Dedifferentiated amniotic fluid mesenchymal stem cell (primary cell): ENCODE measurements around the gene FIBCD1.
"Not testable (repeated sequence)": the region's sequence is repeated elsewhere in the genome, so short reads cannot be mapped to it uniquely, and the experiment has no call there.

Experiments used
- DNase-seq: peaks from one replicate; pipeline ENCODE4 v3.0.0-alpha.2; 2016; ENCODE audit errors: extremely low spot score

Gene FIBCD1

DNA sequence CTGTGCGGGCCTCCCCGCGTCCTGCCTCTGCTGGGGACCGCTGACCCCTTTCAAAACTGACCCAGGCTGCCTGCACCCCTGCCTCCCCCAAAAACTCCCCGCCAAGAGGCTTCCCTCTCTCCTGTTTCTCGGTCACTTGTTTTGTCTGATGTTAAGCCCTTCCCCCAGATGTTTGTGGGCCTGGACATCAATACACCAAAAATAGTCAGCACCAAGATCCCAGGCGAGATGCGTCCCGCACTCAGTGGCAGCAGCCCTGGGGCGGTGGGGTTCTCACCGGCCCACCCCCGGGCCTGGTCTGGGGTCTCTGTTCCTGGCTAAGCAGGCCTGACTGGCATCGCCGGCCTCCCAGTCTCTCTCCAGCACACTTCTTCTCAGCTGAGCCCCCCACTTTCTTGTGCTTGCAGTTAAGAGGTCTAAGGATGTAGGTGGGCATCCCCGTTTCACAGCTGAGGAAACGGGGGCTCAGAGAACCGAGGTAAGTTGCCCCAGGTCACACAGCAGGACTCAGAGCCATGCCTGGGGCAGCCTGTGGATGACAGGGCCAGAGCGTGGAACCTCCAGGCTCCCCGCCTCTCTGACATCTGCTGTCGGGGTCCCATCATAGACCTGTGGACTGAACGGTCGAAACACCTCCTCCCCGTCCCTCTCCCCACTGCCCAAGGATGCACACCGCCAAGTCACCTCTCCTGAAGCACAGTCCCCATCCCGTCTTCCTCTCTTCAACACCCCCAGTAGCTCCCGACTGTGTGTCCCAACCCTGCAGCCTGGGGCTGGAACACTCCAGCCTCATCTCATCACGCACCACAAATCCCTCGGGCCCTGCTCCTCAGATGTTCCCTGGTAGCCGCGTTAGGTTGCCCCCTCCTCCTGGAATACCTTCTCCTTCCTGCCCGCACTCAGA lies 16.8 kb downstream of the FIBCD1 start:
- no peak for DNase-seq

GRCh38 chr9:130921300-130921988 lies 17.6 kb downstream of the FIBCD1 start:
- DNase-seq = no peak

DNA sequence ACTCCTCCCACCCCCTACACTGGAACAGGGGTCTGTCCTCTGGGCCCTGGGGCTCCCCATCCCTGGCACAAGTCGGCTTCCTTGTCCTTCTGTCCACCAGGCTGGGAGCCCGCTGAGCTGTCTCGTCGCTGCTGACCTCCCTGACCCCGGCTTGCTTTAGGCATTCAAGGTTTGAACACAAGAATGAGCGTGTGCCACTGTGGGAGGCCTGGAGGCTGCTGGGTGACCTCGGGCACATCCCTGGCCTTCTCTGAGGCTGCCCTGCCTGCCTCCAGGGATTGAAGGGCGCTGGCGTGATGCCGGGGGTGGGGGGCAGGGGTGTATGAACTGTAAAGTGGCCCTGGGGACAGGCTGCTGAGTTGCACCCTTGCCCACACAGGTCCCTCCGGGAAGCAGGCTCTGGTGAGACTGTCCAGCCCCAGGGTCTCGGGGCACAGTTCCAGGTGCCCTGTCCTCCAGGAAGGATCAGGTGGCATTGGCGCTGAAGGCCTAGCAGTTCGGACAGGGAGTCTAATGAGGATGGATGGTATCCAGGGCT lies 18.2 kb downstream of the FIBCD1 start:
- DNase-seq = no peak

- no peak for DNase-seq
Observed at GRCh38 chr9:130920233-130920632, 18.8 kb downstream of the FIBCD1 start.

- no peak for DNase-seq
Observed at GRCh38 chr9:130919559-130920145, 19.4 kb downstream of the FIBCD1 start.

DNA sequence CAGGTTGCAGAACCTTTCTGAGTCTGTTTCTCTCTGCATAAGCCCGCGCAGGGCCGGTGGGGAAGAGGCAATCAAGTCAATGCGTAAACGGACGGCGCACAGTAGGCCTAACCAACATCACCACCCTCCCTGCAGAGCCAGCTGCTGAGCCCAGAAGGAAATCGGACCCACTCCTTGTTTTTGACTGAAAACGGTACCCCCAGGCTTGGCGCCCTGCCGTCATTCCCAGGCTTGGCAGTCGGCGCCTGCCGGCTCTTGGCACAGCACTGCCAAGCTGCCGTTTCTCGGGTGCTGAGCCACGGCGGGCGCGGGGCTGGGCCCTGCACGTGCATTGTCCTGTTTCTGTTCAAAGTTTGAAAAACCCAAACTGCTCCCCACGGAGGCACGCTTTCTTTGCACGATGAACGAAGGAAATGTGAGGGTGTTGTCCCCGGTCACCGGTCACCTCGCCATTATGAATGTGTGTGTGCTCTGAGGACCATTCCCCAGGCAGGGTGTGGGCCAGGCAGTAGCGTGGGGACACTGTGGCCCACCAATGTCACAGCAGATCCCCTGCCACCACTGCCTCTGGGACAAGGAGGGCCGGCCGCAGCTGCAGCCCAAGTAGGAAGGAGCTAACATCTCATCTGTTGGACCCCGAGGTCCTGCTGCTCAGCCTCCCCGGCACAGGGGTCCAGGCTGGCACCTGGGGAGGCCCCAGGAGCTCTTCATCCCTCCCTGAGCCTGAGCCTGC lies 20.1 kb downstream of the FIBCD1 start:
- no peak for DNase-seq

- no peak for DNase-seq
Observed at GRCh38 chr9:130918101-130918825, 20.8 kb downstream of the FIBCD1 start.

DNA sequence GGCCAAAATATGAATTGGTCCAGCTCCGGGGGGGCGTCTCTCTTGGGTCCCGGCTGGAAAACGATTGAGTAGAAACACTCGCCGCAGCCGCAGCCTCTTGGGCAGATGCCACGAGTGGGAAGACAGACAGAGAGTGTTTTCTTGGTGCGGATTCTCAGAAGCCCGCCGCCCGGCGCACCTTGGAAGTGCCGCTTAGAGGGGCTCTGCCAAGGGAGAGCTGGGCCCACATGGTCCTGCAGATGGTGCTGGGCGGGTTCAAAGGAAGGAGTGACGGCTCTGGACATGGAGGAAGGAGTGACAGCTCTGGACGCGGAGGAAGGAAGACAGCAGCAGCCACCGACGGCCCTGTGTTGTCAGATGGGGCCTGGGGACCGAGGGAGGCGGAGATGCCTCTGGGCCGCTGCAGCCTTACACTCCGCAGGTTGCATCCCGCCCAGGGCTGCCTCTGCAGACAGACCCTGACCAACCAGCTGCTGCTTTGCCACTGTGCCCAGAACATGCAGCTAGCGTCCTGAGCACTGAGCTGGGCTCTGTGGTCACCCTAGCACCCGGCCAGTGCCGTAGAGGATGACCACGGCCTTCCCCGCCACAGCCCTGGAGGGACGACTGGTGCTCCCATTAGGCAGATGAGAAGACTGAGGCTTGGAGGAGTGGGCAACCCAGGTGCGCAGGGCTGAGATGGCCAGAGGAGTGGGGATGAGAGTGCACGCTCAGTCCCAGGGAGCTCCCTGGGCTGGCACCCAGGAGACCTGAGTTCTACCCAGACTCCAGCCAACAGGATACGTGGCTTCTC lies 21.7 kb downstream of the FIBCD1 start:
- DNase-seq = no peak

DNA sequence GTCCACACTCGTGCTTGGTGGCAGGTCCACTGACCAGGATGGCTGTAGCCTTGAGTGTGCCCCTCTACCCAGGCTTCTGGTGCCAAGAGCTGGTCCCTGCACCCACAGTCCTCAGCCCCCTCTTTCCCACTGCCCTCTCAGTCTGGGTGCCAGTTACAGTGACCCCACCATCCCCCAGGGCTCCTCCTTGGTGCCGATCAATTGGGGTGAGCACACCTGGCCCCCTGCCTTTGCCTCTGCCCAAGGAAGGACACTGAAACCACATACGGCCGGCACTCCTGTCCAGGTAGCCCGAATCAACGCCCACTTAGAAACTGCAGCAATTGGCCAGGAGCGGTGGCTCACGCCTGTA lies 24.0 kb downstream of the FIBCD1 start:
- no peak for DNase-seq

- no peak for DNase-seq
Observed at GRCh38 chr9:130914417-130915095, 24.5 kb downstream of the FIBCD1 start.

DNA sequence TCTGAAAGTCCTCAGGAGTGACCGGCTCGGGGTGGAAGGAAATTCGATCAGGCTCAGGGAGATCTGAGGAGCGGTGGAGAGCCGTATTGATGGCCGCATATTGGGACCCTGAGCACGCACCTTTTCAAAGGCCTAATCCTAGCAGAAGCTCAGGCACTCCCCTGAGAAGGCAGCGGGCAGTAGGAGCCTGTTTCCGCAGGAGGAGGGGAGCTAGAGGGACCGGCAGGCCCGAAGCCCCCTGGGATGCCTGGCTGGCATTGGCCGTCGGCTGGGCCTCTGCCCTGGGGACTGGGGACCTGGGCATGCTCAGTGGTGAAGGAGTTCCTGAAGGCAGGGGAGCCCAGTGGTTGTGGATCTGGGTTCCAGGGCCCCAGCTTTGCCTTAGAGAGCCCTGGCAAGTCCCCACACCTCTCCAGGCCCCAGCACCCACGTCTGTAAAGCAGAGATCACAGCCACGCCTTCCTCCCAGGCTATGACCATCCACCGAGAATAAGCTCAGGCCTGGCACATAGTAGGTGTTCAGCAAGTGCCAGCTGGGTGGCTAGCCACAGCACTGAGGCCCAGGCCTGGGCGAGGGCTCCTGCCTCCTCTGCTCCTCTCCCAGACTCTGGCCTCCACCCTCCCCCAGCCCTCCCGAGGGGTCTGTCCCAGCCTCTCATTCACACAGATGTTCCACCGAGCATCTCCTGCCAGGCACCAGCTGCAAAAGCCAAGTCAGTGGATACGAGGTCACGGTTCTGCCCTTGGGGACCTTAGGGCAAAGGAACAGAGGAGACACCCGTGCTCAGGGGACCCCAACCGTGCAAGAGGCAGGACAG lies 25.2 kb downstream of the FIBCD1 start:
- no peak for DNase-seq

- peak; percentile 51 for DNase-seq
Observed at GRCh38 chr9:130912932-130913598, 26.0 kb downstream of the FIBCD1 start.

DNA sequence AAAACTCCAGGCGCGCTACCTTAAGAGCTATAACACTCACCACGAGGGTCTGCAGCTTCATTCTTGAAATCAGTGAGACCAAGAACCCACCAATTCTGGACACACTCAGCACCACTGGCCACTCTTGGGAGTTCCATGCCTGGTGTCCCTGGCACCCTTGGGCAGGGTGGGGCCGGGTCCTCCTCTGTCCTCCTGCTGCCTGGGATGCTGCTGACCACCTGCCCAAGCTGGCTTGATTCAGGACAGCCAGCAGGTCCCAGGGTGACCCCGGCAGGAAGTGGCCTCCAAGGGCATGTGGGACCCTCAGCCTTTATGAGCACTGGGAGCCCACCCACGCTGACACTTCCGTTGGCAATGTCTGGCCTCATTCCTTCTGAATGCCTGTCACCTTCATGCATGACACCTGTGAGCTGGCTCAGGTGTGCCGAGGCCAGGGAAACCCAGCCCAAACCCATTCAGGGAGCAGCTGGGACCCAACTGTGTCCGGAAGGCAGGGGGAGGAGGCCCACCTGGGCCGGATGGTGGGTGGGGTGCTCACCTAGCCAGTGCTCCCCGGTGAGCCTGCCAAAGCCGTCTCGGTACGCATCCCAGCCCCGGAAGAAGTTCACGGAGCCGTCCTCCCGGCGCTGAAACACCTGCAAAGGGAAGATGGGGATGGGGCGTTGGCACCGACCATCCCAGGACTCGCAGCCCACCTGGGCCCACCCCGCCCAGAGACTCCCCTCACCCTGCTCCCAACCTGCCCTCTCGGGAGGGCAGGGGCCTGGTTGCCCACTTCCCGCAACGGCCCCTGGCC lies 27.6 kb downstream of the FIBCD1 start:
- no peak for DNase-seq

DNA sequence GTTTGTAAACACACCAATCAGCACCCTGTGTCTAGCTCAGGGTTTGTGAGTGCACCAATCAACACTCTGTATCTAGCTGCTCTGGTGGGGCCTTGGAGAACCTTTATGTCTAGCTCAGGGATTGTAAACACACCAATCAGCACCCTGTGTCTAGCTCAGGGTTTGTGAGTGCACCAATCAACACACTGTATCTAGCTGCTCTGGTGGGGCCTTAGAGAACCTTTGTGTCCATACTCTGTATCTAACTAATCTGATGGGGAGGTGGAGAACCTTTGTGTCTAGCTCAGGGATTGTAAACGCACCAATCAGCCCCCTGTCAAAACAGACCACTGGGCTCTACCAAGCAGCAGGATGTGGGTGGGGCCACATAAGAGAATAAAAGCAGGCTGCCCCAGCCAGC lies 28.4 kb downstream of the FIBCD1 start:
- not testable (repeated sequence) for DNase-seq

- DNase-seq = not testable (repeated sequence)
Observed at GRCh38 chr9:130910041-130910440, 29.0 kb downstream of the FIBCD1 start.

DNA sequence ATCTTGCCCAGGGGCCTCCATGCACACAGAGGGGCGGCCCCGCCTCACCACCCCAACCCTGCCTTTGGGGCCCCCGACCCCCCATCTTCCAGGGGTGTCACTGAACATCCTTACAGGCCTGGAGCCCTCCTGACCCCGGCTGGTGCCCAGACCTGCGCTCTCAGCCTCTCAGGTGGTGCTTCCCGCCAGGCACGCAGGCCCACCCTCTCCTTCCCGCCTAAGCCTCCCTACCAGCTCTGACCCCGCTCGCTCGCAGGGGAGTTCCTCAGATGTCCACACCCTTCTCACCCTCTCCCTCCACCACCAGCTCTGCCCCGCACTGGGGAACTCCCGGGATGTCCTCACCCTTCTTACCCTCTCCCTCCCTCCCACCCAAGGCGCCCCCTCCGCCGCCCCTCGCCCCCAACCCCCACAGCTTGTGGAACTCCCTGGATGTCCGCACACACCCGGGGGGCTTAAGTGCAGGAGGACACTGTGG lies 30.1 kb downstream of the FIBCD1 start:
- no peak for DNase-seq

GRCh38 chr9:130908146-130908877 lies 30.7 kb downstream of the FIBCD1 start:
- DNase-seq = no peak
